ENCODE results near the gene BCL2L15.
A peak's percentile ranks its signal among the peaks of the same experiment; 100 is the strongest.

BCL2L15 gene

GRCh38 chr1:113836534-113836933, 50.8 kb downstream of the BCL2L15 start:
- no peak for ATAC-seq
- TF ChIP-seq ZNF565 (CRISPR knock-in tag; conservative IDR thresholded peaks at IDR 0.05; ENCODE audit: low read depth) (no peak), ZFP30 (CRISPR knock-in tag; IDR thresholded peaks at IDR 0.05) (no peak), ZNF70 (CRISPR knock-in tag; IDR thresholded peaks at IDR 0.05) (no peak), ZC3H10 (CRISPR knock-in tag; IDR thresholded peaks at IDR 0.05) (no peak), TSHZ2 (CRISPR knock-in tag; IDR thresholded peaks at IDR 0.05) (no peak), TCF4 (CRISPR knock-in tag; IDR thresholded peaks at IDR 0.05; ENCODE audit: borderline replicate concordance) (no peak), SNAI2 (CRISPR knock-in tag; IDR thresholded peaks at IDR 0.05) (no peak), POU6F1 (CRISPR knock-in tag; IDR thresholded peaks at IDR 0.05; ENCODE audit: borderline replicate concordance, low read depth) (no peak), BACH2 (CRISPR knock-in tag; IDR thresholded peaks at IDR 0.05; ENCODE audit: borderline replicate concordance) (no peak), ZFP3 (CRISPR knock-in tag; IDR thresholded peaks at IDR 0.05) (no peak), ZNF8 (CRISPR knock-in tag; IDR thresholded peaks at IDR 0.05) (no peak), RARB (CRISPR knock-in tag; IDR thresholded peaks at IDR 0.05) (no peak), GLIS3 (CRISPR knock-in tag; IDR thresholded peaks at IDR 0.05) (no peak), OSR1 (CRISPR knock-in tag; IDR thresholded peaks at IDR 0.05) (no peak), CREB5 (CRISPR knock-in tag; IDR thresholded peaks at IDR 0.05; ENCODE audit: low read depth) (no peak)

- ATAC-seq: peak; percentile 47; the same call in 1 of the 3 replicates
Measured at GRCh38 chr1:113835686-113836290, 51.6 kb downstream of the BCL2L15 start.

GRCh38 chr1:113834716-113835115, 52.7 kb downstream of the BCL2L15 start:
- TF ChIP-seq POU6F1 (CRISPR knock-in tag; IDR thresholded peaks at IDR 0.05; ENCODE audit: borderline replicate concordance, low read depth): no peak
- no peak for TF ChIP-seq ARNTL (CRISPR knock-in tag; IDR thresholded peaks at IDR 0.05; ENCODE audit: borderline replicate concordance, low read depth)
- TF ChIP-seq PATZ1 (CRISPR knock-in tag; IDR thresholded peaks at IDR 0.05; ENCODE audit: borderline replicate concordance): no peak
- TF ChIP-seq GLIS3 (CRISPR knock-in tag; IDR thresholded peaks at IDR 0.05): no peak
- no peak for TF ChIP-seq SNAI2 (CRISPR knock-in tag; IDR thresholded peaks at IDR 0.05)
- no peak for TF ChIP-seq ZC3H10 (CRISPR knock-in tag; IDR thresholded peaks at IDR 0.05)
- TF ChIP-seq ZNF565 (CRISPR knock-in tag; conservative IDR thresholded peaks at IDR 0.05; ENCODE audit: low read depth): no peak
- TF ChIP-seq TOX (CRISPR knock-in tag; IDR thresholded peaks at IDR 0.05; ENCODE audit: borderline replicate concordance): no peak
- no peak for TF ChIP-seq ISL1 (CRISPR knock-in tag; IDR thresholded peaks at IDR 0.05)
- no peak for TF ChIP-seq CREB5 (CRISPR knock-in tag; IDR thresholded peaks at IDR 0.05; ENCODE audit: low read depth)
- TF ChIP-seq TSHZ2 (CRISPR knock-in tag; IDR thresholded peaks at IDR 0.05): no peak
- TF ChIP-seq CSRNP3 (CRISPR knock-in tag; IDR thresholded peaks at IDR 0.05): no peak
- no peak for TF ChIP-seq RARB (CRISPR knock-in tag; IDR thresholded peaks at IDR 0.05)
- TF ChIP-seq TCF4 (CRISPR knock-in tag; IDR thresholded peaks at IDR 0.05; ENCODE audit: borderline replicate concordance): no peak
- TF ChIP-seq BACH2 (CRISPR knock-in tag; IDR thresholded peaks at IDR 0.05; ENCODE audit: borderline replicate concordance): no peak
- ATAC-seq: no peak

More at GRCh38 chr1:113835686-113836290, 51.6 kb downstream of the BCL2L15 start:
- TF ChIP-seq CSDC2 (CRISPR knock-in tag; IDR thresholded peaks at IDR 0.05): no peak
- TF ChIP-seq ZC3H10 (CRISPR knock-in tag; IDR thresholded peaks at IDR 0.05): no peak

Measured in SK-N-SH treated with all-trans-retinoic acid at 6 μM for 48 hours (cell line).